GM19397 (cell line): ENCODE measurements around the gene ACTMAP.

ENCODE experiments used
- ATAC-seq: cut with Tn5 transposase; IDR thresholded peaks from one replicate; pipeline ENCODE4 v1.9.1; 2021; ENCODE audit warnings: mild to moderate bottlenecking, moderate library complexity; ENCODE audit not compliant: unreplicated experiment

Gene ACTMAP

DNA sequence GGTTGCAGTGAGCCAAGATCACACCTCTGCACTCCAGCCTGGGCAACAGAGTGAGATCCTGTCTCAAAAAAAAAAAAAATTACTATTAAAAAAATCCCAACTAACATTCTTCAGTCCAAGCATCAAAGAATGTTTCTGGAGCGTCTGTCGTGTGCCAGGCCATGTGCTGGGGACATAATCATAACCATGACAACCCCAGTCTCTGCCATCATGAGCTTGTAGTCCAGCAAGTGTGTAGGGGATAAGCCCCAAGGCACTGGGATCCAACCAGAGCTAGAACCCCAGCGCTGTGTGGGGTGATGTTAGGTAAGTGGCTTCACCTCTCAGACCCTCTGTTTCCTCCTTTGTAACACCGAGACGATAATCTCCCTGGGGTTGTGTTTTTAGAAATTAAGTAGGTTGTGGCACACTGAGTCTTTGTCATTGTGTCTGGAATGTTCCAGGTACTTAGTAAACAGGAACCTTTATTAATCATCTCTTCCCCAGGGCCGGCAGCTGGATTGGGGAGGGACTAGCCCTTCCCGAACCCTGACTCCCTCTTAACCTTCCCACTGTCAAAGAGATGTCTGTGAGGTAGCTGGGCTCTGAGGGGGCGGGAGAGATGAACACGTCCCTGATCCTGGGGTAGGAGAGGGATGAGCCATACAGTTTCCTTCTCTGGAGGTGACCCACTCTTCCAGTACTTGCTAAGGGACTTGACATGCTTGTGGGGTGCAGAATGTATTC is 28.2 kb downstream of the ACTMAP start:
- ATAC-seq: no peak

DNA sequence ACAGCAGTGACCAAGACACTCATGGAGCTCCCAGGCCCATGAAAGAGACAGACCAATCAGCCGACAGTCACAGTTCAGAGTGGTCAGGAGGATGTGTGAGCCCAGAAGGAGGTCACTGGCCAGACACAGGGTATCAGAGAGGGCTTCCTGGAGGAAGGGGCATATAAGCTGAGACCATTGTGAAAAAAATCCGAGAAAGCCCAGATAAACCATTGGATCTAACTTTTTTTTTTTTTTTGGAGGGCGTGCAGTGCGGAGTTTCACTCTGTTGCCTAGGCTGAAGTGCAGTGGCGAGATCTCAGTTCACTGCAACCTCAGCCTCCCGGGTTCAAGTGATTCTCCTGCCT is 29.2 kb downstream of the ACTMAP start:
- no peak for ATAC-seq

DNA sequence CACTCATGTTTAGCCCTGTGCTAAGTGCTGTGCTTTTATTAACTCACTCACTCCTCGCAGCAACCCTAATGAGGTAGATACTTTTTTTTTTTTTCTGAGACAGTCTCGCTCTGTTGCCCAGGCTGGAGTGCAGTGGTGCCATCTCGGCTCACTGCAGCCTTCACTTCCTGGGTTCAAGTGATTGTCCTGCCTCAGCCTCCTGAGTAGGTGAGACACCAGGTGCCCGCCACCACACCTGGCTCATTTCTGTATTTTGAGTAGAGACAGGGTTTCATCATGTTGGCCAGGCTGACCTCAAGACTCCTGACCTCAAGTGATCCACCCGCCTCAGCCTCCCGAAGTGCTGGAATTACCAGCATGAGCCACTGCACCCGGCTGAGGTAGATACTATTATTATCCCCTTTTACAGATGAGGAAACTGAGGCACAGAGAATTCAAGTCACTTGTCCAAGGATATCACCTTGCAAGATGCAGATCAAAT is 30.8 kb downstream of the ACTMAP start:
- ATAC-seq: no peak

- ATAC-seq: no peak
Measured at GRCh38 chr19:40718774-40719391, 31.4 kb downstream of the ACTMAP start.

DNA sequence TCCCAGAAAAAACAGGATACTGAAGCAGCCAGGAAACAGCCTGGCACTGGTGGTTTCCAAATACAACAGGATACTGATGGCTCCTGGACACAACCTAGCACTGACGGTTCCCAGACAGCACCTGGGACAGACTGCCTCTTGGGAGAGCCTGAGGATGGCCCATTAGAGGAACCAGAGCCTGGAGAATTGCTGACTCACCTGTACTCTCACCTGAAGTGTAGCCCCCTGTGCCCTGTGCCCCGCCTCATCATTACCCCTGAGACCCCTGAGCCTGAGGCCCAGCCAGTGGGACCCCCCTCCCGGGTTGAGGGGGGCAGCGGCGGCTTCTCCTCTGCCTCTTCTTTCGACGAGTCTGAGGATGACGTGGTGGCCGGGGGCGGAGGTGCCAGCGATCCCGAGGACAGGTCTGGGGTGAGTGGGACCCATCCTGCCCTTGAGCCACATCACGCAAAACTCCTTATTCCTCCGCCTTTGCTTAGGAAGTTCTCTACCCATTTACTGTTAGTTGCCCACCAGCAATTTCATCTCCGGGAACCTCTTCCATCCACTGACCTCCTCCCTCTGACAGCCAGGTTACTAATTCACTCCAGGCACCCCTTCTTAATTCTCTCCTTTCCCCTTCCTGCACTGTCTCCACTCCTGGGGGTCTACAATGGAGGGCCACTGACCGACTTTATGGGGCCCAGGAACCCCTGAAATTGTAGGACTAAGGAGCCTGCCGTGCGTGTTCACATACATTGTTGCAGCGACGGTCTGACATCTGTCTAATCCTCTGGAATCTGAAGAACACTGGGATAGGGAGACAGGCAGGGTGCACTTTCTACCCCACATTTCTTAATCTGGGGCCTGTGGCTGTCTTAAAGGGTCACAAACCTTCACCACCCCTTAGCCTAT is 32.1 kb downstream of the ACTMAP start:
- no peak for ATAC-seq

GRCh38 chr19:40717325-40717879 is 32.9 kb downstream of the ACTMAP start:
- ATAC-seq: no peak

DNA sequence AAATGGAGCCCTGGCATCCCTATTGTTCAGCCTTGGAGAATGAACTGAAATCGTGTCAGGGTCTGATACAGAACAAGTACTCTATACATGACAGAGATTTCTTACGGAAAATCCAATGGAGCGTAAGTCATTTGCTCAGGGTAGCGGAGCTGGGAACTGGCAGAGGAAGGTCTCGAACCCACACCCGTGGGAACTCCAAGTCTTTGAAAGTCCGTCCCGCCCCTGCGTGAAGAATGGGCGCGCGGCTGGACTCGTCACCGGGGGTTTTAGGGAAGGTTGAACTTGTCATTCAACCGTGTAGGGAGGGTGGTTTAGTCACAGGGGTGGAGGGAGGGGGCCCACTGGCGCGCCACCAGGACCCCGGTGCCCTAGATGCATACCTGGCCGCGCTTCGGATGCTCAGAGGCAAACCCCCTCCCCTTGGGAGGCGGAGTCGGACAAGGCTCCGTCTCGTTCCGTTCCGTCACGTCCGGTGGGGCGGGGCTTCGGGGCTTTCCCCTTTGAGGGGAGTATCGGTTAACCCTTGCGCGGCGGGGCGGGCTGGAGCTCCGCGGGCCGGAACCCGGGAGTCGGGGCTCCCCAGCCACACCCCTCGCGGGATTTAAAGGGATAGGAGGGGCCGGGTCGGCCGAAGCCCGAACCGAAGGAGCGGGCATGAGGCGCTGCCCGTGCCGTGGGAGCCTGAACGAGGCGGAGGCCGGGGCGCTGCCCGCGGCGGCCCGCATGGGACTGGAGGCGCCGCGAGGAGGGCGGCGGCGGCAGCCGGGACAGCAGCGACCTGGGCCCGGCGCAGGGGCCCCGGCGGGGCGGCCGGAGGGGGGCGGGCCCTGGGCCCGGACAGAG is 33.6 kb downstream of the ACTMAP start, which contains the start of the genes COQ8B and ITPKC:
COQ8B (minus strand) TSS at position 405 of the 843 bp plus-strand sequence. CDS start 2,254 bp downstream, outside the sequence.
ITPKC (plus strand) TSS at position 631 of the 843 bp plus-strand sequence; CDS start at position 655, 24 bp downstream.
- ATAC-seq: peak; percentile 72

DNA sequence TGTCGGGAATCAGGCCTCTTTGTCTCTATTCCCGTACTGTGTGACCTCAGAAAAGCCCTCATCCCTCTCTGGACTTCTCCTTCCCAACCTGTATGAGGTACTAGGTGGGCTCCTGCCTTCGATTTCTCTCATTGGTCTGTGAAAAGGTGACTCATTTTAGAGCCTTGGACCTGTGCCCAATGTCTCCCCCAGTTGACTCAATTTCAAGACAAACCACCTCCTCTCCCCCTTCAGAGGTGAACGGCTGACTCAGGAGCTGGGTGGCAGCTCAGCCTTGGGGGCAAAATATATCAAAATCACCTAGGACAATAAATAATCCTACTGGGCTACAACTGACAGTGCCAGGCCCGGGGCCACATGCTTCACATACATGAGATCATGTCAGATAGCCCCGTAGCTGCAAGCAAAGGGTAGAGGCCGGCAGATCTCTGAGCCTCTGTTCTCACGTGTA is 34.2 kb downstream of the ACTMAP start:
- no peak for ATAC-seq

GRCh38 chr19:40714441-40715299 is 35.6 kb downstream of the ACTMAP start:
- peak; percentile 56 for ATAC-seq

DNA sequence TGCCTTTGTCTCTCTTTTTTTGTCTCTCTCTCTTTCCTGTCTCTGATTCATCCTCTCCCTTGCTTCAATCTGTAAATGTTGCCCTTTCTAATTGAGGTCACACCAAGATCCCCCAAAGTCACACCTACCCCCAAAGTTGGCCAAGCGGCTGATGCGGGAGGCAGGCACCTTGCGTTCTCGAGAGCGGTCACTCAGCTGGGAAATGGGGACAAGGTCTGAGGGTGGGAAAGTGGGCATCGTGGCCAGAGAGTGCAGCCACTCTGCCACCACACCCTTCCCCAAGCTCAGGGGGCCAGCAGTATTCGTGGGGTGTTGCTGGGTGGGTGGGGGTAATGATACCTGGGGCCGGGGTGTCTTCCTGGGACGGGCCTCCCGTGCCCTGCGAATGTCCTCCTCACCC is 36.3 kb downstream of the ACTMAP start:
- ATAC-seq: no peak

DNA sequence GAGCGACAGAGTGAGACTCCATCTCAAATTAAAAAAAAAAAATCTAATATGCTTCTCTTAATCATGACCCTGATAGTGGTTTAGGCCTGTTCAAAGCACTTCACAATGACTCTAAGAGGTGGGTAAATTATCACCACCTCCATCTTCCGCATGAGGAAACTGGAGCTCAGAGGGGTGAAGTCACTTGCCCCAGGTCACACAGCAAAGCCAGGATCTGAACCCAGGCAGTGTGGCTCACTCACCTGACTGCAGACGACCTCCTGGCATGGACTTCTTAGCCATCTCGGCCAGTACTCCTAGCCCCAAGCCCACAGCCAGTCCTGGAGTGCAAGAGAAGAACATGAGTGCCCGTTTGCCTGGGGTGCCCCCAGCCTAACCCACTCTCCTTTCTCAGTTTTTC is 40.5 kb downstream of the ACTMAP start:
- ATAC-seq: no peak

GRCh38 chr19:40707615-40708014 is 42.7 kb downstream of the ACTMAP start:
- ATAC-seq: no peak

GRCh38 chr19:40705950-40706619 is 44.2 kb downstream of the ACTMAP start:
- ATAC-seq: no peak

- no peak for ATAC-seq
Measured at GRCh38 chr19:40705362-40705651, 45.0 kb downstream of the ACTMAP start.

DNA sequence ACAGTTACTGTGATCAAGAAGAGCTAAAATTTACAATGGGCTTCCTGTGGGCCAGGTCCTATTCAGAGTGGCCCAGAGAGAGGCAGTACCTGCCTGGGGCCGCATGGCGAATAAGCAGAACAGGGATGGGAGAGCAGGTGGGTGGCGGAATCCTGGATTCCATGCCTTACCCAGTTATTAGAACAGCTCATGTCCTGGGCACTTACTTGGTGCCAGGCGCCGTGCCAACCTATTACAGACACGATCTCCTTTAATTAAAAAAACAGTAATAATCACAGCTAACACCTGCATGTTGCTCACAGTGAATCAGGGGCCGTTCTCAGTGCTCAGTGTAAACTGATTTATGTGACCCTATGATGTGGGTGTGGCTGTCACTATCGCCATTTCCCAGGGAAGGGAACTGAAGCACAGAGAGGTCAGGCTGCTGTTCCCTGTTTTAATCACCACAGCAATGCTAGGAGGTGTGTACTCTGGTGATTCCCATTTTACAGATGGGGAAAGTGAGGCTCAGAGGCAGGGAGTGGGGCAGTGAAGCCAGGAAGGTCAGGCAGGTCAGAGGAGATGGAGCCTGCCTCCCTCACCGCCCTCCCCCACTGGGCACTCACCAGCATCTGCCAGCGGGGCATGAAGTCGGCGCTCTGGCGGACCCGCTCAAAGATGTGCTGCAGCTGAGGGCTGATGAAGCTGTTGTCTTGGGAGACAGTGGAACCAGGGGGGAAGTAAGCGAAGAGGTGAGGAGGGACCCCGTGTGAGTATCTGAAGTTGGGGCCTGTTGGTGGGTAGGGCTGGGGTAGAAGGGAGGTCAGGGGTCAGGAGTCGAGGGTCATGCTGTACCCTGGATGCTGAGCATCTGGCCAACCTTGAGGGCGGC is 45.6 kb downstream of the ACTMAP start:
- ATAC-seq: no peak

- no peak for ATAC-seq
Measured at GRCh38 chr19:40703029-40703755, 47.1 kb downstream of the ACTMAP start.

GRCh38 chr19:40702337-40703012 is 47.8 kb downstream of the ACTMAP start:
- no peak for ATAC-seq
